Erythroblast (primary cell): ENCODE results near the gene HOXA13.

Experiments
- GATA1 ChIP-seq: IDR thresholded peaks from 2 replicates; pipeline ENCODE4 v1.6.1; 2011; ENCODE audit warnings: low read depth, mild to moderate bottlenecking, control low read depth, low read length, moderate library complexity
- POLR2A ChIP-seq: IDR thresholded peaks from 2 replicates; pipeline ENCODE4 v1.6.1; 2011; ENCODE audit warnings: mild to moderate bottlenecking, low read length

DNA sequence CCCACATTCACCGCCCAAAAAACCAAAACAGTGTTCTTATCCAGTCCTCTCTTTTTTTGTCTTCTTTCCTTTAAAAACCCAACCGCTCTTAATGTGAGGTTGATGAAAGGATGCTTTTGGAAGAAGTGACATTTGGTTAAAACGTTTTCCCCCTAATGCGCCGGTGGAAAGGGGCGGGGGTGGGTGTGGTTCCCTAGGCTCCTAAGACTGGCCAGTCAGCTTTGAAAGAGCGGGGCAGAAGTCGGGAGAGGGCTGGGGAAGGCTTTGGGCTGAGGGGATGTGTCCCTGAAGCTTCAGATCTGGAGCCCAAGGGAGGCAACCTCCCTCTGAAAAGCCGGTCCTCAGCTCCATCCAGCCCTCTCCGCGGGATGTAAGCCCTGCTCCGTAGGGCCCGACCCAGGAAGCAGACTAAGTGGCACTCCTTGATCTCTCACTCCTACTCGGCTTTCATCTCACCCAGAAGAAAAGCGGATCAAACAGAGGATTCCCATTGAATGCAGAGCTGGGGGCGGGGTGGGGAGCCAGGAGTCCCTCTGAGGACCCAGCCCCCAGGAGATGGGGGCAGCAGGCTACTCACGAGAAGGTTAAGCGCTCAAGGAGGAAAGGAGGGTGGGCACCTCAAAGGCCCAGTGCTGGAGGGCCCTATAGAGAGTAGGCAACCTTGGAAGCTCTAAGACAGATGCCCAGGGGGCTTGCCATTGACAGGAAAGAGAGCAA, 40.3 kb upstream of the HOXA13 start:
- TF ChIP-seq POLR2A, result no peak
- TF ChIP-seq GATA1, result no peak
